Measurements from ENCODE around the gene SLC25A18.

The SLC25A18 gene

DNA sequence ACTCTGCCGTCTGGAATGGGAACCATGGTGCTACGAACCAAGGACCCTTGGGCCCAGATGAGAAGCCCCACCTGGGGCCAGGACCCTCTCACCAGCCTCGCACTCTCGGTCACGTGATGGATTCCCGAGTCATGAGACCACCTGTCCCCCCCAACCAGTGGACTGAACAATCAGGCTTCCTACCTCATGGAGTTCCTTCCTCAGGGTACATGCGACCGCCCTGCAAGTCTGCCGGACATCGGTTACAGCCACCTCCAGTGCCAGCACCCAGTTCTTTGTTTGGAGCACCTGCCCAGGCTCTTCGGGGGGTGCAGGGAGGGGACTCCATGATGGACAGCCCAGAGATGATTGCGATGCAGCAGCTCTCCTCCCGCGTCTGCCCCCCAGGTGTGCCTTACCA lies 20.8 kb upstream of the SLC25A18 start:
- no peaks in the 10 kb centered on the region for H3K27me3 ChIP-seq (ENCODE audit: control insufficient read depth, insufficient read depth, low read length)
- no peaks in the 10 kb centered on the region for H3K36me3 ChIP-seq (ENCODE audit: control insufficient read depth, insufficient read depth, low read length)
- no peak overlapping the region for H3K4me2 ChIP-seq (ENCODE audit: low read length)
- H3K4me3 ChIP-seq (ENCODE audit: low read depth, low read length) = no peak overlapping the region
- no peaks in the 10 kb centered on the region for H3K9me3 ChIP-seq (ENCODE audit: control insufficient read depth, low read length)
- H3K79me2 ChIP-seq = no peaks in the 10 kb centered on the region
- no peaks in the 10 kb centered on the region for H3K4me1 ChIP-seq
- TF ChIP-seq, protein P1, sequence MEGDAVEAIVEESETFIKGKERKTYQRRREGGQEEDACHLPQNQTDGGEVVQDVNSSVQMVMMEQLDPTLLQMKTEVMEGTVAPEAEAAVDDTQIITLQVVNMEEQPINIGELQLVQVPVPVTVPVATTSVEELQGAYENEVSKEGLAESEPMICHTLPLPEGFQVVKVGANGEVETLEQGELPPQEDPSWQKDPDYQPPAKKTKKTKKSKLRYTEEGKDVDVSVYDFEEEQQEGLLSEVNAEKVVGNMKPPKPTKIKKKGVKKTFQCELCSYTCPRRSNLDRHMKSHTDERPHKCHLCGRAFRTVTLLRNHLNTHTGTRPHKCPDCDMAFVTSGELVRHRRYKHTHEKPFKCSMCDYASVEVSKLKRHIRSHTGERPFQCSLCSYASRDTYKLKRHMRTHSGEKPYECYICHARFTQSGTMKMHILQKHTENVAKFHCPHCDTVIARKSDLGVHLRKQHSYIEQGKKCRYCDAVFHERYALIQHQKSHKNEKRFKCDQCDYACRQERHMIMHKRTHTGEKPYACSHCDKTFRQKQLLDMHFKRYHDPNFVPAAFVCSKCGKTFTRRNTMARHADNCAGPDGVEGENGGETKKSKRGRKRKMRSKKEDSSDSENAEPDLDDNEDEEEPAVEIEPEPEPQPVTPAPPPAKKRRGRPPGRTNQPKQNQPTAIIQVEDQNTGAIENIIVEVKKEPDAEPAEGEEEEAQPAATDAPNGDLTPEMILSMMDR (IDR thresholded peaks at IDR 0.05) = no peak
- H3K9ac ChIP-seq = no peak overlapping the region
- no peak overlapping the region for H2AFZ ChIP-seq
- no peak overlapping the region for H3K27ac ChIP-seq

DNA sequence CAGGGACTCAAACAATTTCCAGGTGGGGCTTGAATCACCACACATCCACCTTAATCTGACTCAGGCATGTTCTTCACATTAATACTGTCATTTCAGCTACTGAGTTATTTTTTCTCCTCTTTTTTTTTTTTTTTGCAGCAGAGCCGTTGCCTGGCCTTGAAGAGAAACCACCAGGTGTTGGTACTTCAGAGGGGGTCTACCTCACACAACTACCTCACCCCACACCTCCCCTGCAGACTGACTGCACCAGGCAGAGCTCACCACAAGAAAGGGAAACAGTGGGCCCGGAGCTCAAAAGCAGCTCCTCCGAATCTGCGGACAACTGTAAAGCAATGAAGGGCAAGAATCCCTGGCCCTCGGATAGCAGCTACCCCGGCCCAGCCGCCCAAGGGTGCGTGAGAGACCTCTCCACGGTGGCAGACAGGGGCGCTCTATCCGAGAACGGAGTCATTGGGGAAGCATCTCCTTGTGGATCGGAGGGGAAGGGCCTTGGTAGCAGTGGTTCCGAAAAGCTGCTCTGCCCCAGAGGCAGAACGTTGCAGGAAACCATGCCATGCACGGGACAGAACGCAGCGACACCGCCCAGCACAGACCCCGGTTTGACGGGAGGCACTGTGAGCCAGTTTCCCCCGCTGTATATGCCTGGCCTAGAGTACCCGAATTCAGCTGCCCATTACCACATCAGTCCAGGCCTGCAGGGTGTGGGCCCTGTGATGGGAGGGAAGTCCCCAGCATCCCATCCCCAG lies 15.1 kb upstream of the SLC25A18 start:
- H3K79me2 ChIP-seq = no peaks in the 10 kb centered on the region
- no peak overlapping the region for H3K9ac ChIP-seq
- no peaks in the 10 kb centered on the region for H3K4me1 ChIP-seq
- no peak overlapping the region for H3K4me3 ChIP-seq (ENCODE audit: low read depth, low read length)
- H3K27ac ChIP-seq = no peak overlapping the region
- H3K27me3 ChIP-seq (ENCODE audit: control insufficient read depth, insufficient read depth, low read length) = no peaks in the 10 kb centered on the region
- no peak overlapping the region for H2AFZ ChIP-seq
- H3K36me3 ChIP-seq (ENCODE audit: control insufficient read depth, insufficient read depth, low read length) = no peaks in the 10 kb centered on the region
- TF ChIP-seq, protein P1 (IDR thresholded peaks at IDR 0.05) = no peak
- no peak overlapping the region for H3K4me2 ChIP-seq (ENCODE audit: low read length)
- no peaks in the 10 kb centered on the region for H3K9me3 ChIP-seq (ENCODE audit: control insufficient read depth, low read length)

DNA sequence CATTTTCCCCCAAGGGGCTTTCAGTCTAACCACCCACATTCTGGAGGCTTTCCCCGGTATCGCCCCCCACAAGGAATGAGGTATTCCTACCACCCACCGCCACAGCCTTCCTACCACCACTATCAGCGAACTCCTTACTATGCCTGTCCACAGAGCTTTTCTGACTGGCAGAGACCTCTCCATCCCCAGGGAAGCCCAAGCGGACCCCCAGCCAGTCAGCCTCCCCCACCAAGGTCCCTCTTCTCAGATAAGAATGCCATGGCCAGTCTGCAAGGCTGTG lies 14.6 kb upstream of the SLC25A18 start:
- H3K9ac ChIP-seq = no peak overlapping the region
- TF ChIP-seq, protein P1 (IDR thresholded peaks at IDR 0.05) = no peak
- H3K79me2 ChIP-seq = no peaks in the 10 kb centered on the region
- no peaks in the 10 kb centered on the region for H3K9me3 ChIP-seq (ENCODE audit: control insufficient read depth, low read length)
- H3K4me1 ChIP-seq = no peaks in the 10 kb centered on the region
- H3K27me3 ChIP-seq (ENCODE audit: control insufficient read depth, insufficient read depth, low read length) = no peaks in the 10 kb centered on the region
- no peak overlapping the region for H3K27ac ChIP-seq
- H3K4me2 ChIP-seq (ENCODE audit: low read length) = no peak overlapping the region
- no peak overlapping the region for H3K4me3 ChIP-seq (ENCODE audit: low read depth, low read length)
- H2AFZ ChIP-seq = no peak overlapping the region
- H3K36me3 ChIP-seq (ENCODE audit: control insufficient read depth, insufficient read depth, low read length) = no peaks in the 10 kb centered on the region

DNA sequence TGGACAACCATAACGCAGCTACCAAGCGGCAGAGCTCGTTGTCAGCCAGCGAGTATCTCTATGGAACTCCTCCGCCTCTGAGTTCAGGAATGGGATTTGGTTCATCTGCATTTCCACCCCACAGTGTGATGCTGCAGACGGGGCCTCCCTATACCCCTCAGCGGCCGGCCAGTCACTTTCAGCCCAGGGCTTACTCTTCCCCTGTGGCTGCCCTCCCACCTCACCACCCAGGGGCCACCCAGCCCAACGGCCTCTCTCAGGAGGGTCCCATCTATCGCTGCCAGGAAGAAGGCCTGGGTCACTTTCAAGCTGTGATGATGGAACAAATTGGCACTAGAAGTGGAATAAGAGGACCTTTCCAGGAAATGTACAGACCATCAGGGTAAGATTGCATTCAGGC lies 14.1 kb upstream of the SLC25A18 start:
- H3K4me1 ChIP-seq = no peaks in the 10 kb centered on the region
- no peak overlapping the region for H3K4me2 ChIP-seq (ENCODE audit: low read length)
- H3K36me3 ChIP-seq (ENCODE audit: control insufficient read depth, insufficient read depth, low read length) = no peaks in the 10 kb centered on the region
- no peak overlapping the region for H3K9ac ChIP-seq
- no peaks in the 10 kb centered on the region for H3K9me3 ChIP-seq (ENCODE audit: control insufficient read depth, low read length)
- H3K79me2 ChIP-seq = no peaks in the 10 kb centered on the region
- TF ChIP-seq, protein P1 (IDR thresholded peaks at IDR 0.05) = no peak
- no peak overlapping the region for H3K27ac ChIP-seq
- H3K4me3 ChIP-seq (ENCODE audit: low read depth, low read length) = no peak overlapping the region
- no peak overlapping the region for H2AFZ ChIP-seq
- no peaks in the 10 kb centered on the region for H3K27me3 ChIP-seq (ENCODE audit: control insufficient read depth, insufficient read depth, low read length)

DNA sequence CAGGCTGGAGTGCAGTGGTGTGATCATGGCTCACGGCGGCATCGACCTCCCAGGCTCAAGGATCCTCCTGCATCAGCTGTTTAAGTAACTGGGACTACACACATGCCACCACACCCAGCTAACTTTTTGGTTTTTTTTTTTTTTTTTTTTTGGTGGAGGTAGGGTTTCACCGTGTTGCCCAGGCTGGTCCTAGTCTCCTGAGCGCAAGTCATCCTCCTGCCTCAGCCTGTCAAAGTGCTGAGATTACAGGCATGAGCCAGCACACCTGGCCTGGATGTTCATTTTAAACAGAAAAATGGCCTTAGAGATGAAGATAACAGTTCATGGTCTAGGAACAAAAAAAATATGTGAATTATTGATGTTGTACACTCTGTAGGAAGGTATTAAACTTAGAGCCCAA lies 13.6 kb upstream of the SLC25A18 start:
- Histone ChIP-seq H3K27me3 (ENCODE audit: control insufficient read depth, insufficient read depth, low read length) (no peaks in the 10 kb centered on the region), H3K36me3 (ENCODE audit: control insufficient read depth, insufficient read depth, low read length) (no peaks in the 10 kb centered on the region), H3K4me3 (ENCODE audit: low read depth, low read length) (no peak overlapping the region), H3K9me3 (ENCODE audit: control insufficient read depth, low read length) (no peaks in the 10 kb centered on the region), H3K4me2 (ENCODE audit: low read length) (no peak overlapping the region), H2AFZ (no peak overlapping the region), H3K9ac (no peak overlapping the region), H3K4me1 (no peaks in the 10 kb centered on the region), H3K27ac (no peak overlapping the region), H3K79me2 (no peaks in the 10 kb centered on the region)
- TF ChIP-seq, protein P1 (IDR thresholded peaks at IDR 0.05) = no peak

All from parathyroid adenoma (tissue), 2 donors.